ENCODE data around the gene ABCC5.
"Not testable (repeated sequence)": the region's sequence is repeated elsewhere in the genome, so short reads cannot be mapped to it uniquely, and the experiment has no call there.

The ABCC5 gene

GRCh38 chr3:184015381-184016019 is 2.2 kb downstream of the ABCC5 start:
- no peak for DNase-seq

- DNase-seq = no peak
Measured at GRCh38 chr3:184011937-184012889, 5.5 kb downstream of the ABCC5 start.

GRCh38 chr3:184011230-184011876 is 6.3 kb downstream of the ABCC5 start:
- DNase-seq = no peak

- DNase-seq = no peak
Measured at GRCh38 chr3:184008161-184008560, 9.5 kb downstream of the ABCC5 start.

GRCh38 chr3:184007143-184007813 is 10.4 kb downstream of the ABCC5 start:
- DNase-seq = not testable (repeated sequence)

GRCh38 chr3:184005941-184006507 is 11.7 kb downstream of the ABCC5 start:
- no peak for DNase-seq

GRCh38 chr3:184004476-184004875 is 13.2 kb downstream of the ABCC5 start:
- DNase-seq = no peak

- DNase-seq = no peak
Measured at GRCh38 chr3:184003187-184003967, 14.3 kb downstream of the ABCC5 start.

GRCh38 chr3:184002469-184002868 is 15.2 kb downstream of the ABCC5 start:
- DNase-seq = no peak

- no peak for DNase-seq
Measured at GRCh38 chr3:184001761-184002160, 15.9 kb downstream of the ABCC5 start.

- no peak for DNase-seq
Measured at GRCh38 chr3:183991403-183991802, 26.3 kb downstream of the ABCC5 start.

GRCh38 chr3:183988216-183988790 is 29.4 kb downstream of the ABCC5 start:
- DNase-seq = no peak

- no peak for DNase-seq
Measured at GRCh38 chr3:183987000-183987600, 30.6 kb downstream of the ABCC5 start.

GRCh38 chr3:183984749-183985729 is 32.6 kb downstream of the ABCC5 start:
- DNase-seq = no peak

- DNase-seq = no peak
Measured at GRCh38 chr3:183984127-183984740, 33.5 kb downstream of the ABCC5 start.

GRCh38 chr3:183981990-183982644 is 35.6 kb downstream of the ABCC5 start:
- DNase-seq = no peak

GRCh38 chr3:183980403-183980802 is 37.3 kb downstream of the ABCC5 start:
- no peak for DNase-seq

- no peak for DNase-seq
Measured at GRCh38 chr3:183975981-183976662, 41.6 kb downstream of the ABCC5 start.
